B cell (primary cell): ENCODE measurements around the gene ACSBG1. TPM values are rescaled to one million over a fixed set of nuclear protein-coding genes. Genes with fewer than 3 reads are reported as not detected.

ENCODE experiments used
- ATAC-seq: fragments of 200-7000 bp; cut with Tn5 transposase; one replicate; pipeline ENCODE4 v1.10.0; 2021; ENCODE audit warnings: low read depth, mild to moderate bottlenecking, moderate number of reproducible peaks, moderate library complexity
- CTCF ChIA-PET: fragments of 350-600 bp; sonication (Branson Sonifier 250); formaldehyde crosslinking; loops from one replicate; lab custom pipeline; 2021; ENCODE audit warnings: antibody characterized with exemption, inconsistent platforms; lab: Charles Lee
- POLR2A ChIA-PET: fragments of 350-600 bp; sonication (Branson Sonifier 250); formaldehyde crosslinking; loops from one replicate; lab custom pipeline; 2021; ENCODE audit warnings: antibody characterized with exemption; lab: Charles Lee
- DNase-seq: peaks from one replicate; pipeline ENCODE4 v3.0.0; 2013
- H2AFZ ChIP-seq: 2 replicates; pipeline ENCODE4 v1.6.1; 2012; ENCODE audit warnings: mild to moderate bottlenecking, low read depth, low read length; ENCODE audit not compliant: insufficient read depth, poor library complexity, severe bottlenecking
- H3K27ac ChIP-seq, 2 donors: 1 replicate in 1 of 2; 2 replicates in 1 of 2; pipeline ENCODE4 v1.5.1; 2012 to 2013; ENCODE audit warnings: low read length in 2 of 2, mild to moderate bottlenecking in 2 of 2, moderate library complexity in 1 of 2
- H3K27me3 ChIP-seq, 4 experiments: fragments of 200-600 bp in 1 of 4; sonication (generic) in 1 of 4; replicated peaks in 1 of 4; 1 replicate in 2 of 4; 2 replicates in 2 of 4; pipeline versions ENCODE4 v1.6.1 to v1.7.0; 2013 to 2016; ENCODE audit warnings: low read length in 3 of 4, mild to moderate bottlenecking in 2 of 4, mixed read lengths in 1 of 4, moderate library complexity in 1 of 4; ENCODE audit not compliant: insufficient read depth in 4 of 4, control insufficient read depth in 3 of 4; ENCODE audit errors: control extremely low read depth in 1 of 4
- H3K36me3 ChIP-seq, 2 experiments: replicated peaks in 1 of 2; 1 replicate in 1 of 2; 2 replicates in 1 of 2; pipeline versions ENCODE4 v1.6.1 to v1.7.1; 2013; ENCODE audit warnings: low read length in 1 of 2; ENCODE audit not compliant: insufficient read depth in 2 of 2, control insufficient read depth in 1 of 2; ENCODE audit errors: control extremely low read depth in 1 of 2, extremely low read depth in 1 of 2
- H3K4me1 ChIP-seq, 2 donors: fragments of 200-600 bp in 1 of 2; sonication (generic) in 1 of 2; 1 replicate in 1 of 2; 2 replicates in 1 of 2; pipeline versions ENCODE4 v1.5.1 to v1.6.1; 2013 to 2017; ENCODE audit warnings: low read length in 2 of 2; ENCODE audit not compliant: control insufficient read depth in 2 of 2, insufficient read depth in 2 of 2
- H3K4me2 ChIP-seq: replicated peaks from 2 replicates; pipeline ENCODE3; 2012; ENCODE audit warnings: mild to moderate bottlenecking, low read depth, low read length; ENCODE audit not compliant: poor library complexity, severe bottlenecking
- H3K4me3 ChIP-seq, 5 experiments: fragments of 200-600 bp in 1 of 5; sonication (generic) in 1 of 5; 1 replicate in 3 of 5; 2 replicates in 2 of 5; pipeline versions ENCODE4 v1.5.1 to v1.7.0; 2011 to 2016; ENCODE audit warnings: low read length in 4 of 5, mild to moderate bottlenecking in 4 of 5, low read depth in 2 of 5, control low read depth in 1 of 5, moderate library complexity in 1 of 5; ENCODE audit not compliant: insufficient read depth in 1 of 5; ENCODE audit errors: control extremely low read depth in 1 of 5, extremely low read depth in 1 of 5
- H3K79me2 ChIP-seq: fragments of 200-600 bp; sonication (generic); one replicate; pipeline ENCODE4 v1.6.0; 2016; ENCODE audit warnings: low read length; ENCODE audit not compliant: control insufficient read depth, insufficient read depth
- H3K9ac ChIP-seq: fragments of 200-600 bp; sonication (generic); 2 replicates; pipeline ENCODE4 v1.6.1; 2017; ENCODE audit warnings: mild to moderate bottlenecking, low read length, moderate library complexity
- H3K9me3 ChIP-seq, 3 donors: one replicate each; pipeline versions ENCODE4 v1.6.1 to v1.7.1; 2013; ENCODE audit warnings: low read length in 2 of 3; ENCODE audit not compliant: control insufficient read depth in 2 of 3, insufficient read depth in 1 of 3; ENCODE audit errors: control extremely low read depth in 1 of 3
- H4K20me1 ChIP-seq: 2 replicates; pipeline ENCODE4 v1.6.0; 2012; ENCODE audit warnings: mild to moderate bottlenecking, low read length; ENCODE audit not compliant: insufficient read depth, control insufficient read depth, poor library complexity, severe bottlenecking
- H3K27ac Mint-ChIP-seq: one replicate; pipeline ENCODE4 v1.8.0; 2021; ENCODE audit warnings: mixed read lengths
- H3K27me3 Mint-ChIP-seq: one replicate; pipeline ENCODE4 v1.8.0; 2021; ENCODE audit warnings: mixed read lengths
- H3K4me1 Mint-ChIP-seq: one replicate; pipeline ENCODE4 v1.8.0; 2021; ENCODE audit warnings: mixed read lengths
- H3K4me3 Mint-ChIP-seq: one replicate; pipeline ENCODE4 v1.8.0; 2021; ENCODE audit warnings: mixed read lengths
- H3K9me3 Mint-ChIP-seq: one replicate; pipeline ENCODE4 v1.8.0; 2022; ENCODE audit warnings: mixed read lengths; ENCODE audit not compliant: insufficient read depth
- CTCF ChIP-seq: fragments of 200-600 bp; IDR thresholded peaks from one replicate; pipeline ENCODE4 v1.8.0; 2022; ENCODE audit warnings: antibody characterized with exemption, mild to moderate bottlenecking
- EZH2 ChIP-seq: IDR thresholded peaks from 2 replicates; pipeline ENCODE4 v1.6.1; 2012; ENCODE audit warnings: borderline replicate concordance, low read depth, mild to moderate bottlenecking, moderate library complexity, low read length; ENCODE audit not compliant: insufficient read depth, poor library complexity, severe bottlenecking
- WGBS: methylation state at CpG from one replicate; pipeline ENCODE4 v1.1.5; 2013; ENCODE audit warnings: missing lambda C conversion rate; ENCODE audit not compliant: insufficient coverage; 5-methylcytosine and 5-hydroxymethylcytosine counted together
- intact Hi-C: fragments of 100-400 bp; cut with micrococcal nuclease; formaldehyde crosslinking; loops from one replicate; pipeline ENCODE4 v1.10.0; 2022
- polyA plus RNA-seq: library from polyadenylated mRNA; depleted of rRNA; stranded (reverse); fragments of >200 nt; gene quantifications from 2 replicates; pipeline ENCODE4 v1.2.3, GENCODE V29; 2012
- total RNA-seq, 2 donors: library from RNA; stranded (reverse); fragments of 120-200 nt in 1 of 2; gene quantifications; 1 replicate in 1 of 2; 2 replicates in 1 of 2; pipeline versions ENCODE4 v1.2.3 to v1.2.4, GENCODE V29; 2013 to 2022

Gene ACSBG1
- total and polyA plus RNA-seq, 2 donors (not counting 1 experiment from before 2014, with no cell fraction given), result 0.03 to 0.07 TPM

- ChIA-PET POLR2A (no interaction called here), CTCF (interaction anchor here (0.6 to 1.8 kb wide), 4 partner anchors 12 to 120 kb away, joined by 3 to 9 read pairs (median 5); no protein-coding TSS in a partner anchor)
- Mint-ChIP-seq H3K27ac (no peak overlapping the region), H3K4me1 (no peaks in the 10 kb centered on the region), H3K27me3 (peaks cover 4% of the 10 kb centered on the region), H3K9me3 (no peaks in the 10 kb centered on the region), H3K4me3 (no peak overlapping the region)
- Histone ChIP-seq H4K20me1 (no peaks in the 10 kb centered on the region), H2AFZ (no peak overlapping the region), H3K27me3 (peaks cover 0 to 1% (median 0%) of the 10 kb centered on the region in 4 experiments), H3K4me1 (no peaks in the 10 kb centered on the region), H3K27ac (no peak overlapping the region), H3K79me2 (no peaks in the 10 kb centered on the region), H3K4me3 (no peak overlapping the region), H3K9ac (no peak overlapping the region), H3K9me3 (no peaks in the 10 kb centered on the region), H3K36me3 (no peaks in the 10 kb centered on the region), H3K4me2 (no peak overlapping the region)
- DNase-seq (no peak), ATAC-seq (no peak)
- TF ChIP-seq EZH2 (no peak), CTCF (no peak)
- 92% methylated on average over 6 of the region's 8 CpGs for WGBS
- intact Hi-C loops, result no loop called here
Measured at GRCh38 chr15:78228356-78228996, 5.9 kb downstream of the ACSBG1 start.

GRCh38 chr15:78225783-78226541 is 8.4 kb downstream of the ACSBG1 start:
- H4K20me1 ChIP-seq, result no peaks in the 10 kb centered on the region
- TF ChIP-seq CTCF (no peak), EZH2 (no peak)
- H3K9me3 ChIP-seq, result no peaks in the 10 kb centered on the region
- Mint-ChIP-seq H3K4me1 (no peaks in the 10 kb centered on the region), H3K4me3 (no peak overlapping the region), H3K27ac (no peak overlapping the region), H3K9me3 (no peaks in the 10 kb centered on the region), H3K27me3 (peaks cover 4% of the 10 kb centered on the region)
- no peak overlapping the region for H2AFZ ChIP-seq
- H3K79me2 ChIP-seq, result no peaks in the 10 kb centered on the region
- ChIA-PET POLR2A (no interaction called here), CTCF (interaction anchor here (0.9 to 1.5 kb wide), 3 partner anchors 14 to 118 kb away, joined by 3 to 5 read pairs (median 4); no protein-coding TSS in a partner anchor)
- no peak overlapping the region for H3K4me3 ChIP-seq
- no CpG with 5 or more reads among the region's 3 CpGs for WGBS
- H3K9ac ChIP-seq, result no peak overlapping the region
- DNase-seq (no peak), ATAC-seq (no peak)
- H3K27me3 ChIP-seq, result no peaks in the 10 kb centered on the region
- no peak overlapping the region for H3K27ac ChIP-seq
- H3K4me2 ChIP-seq, result no peak overlapping the region
- no peaks in the 10 kb centered on the region for H3K36me3 ChIP-seq
- H3K4me1 ChIP-seq, result no peaks in the 10 kb centered on the region
- intact Hi-C loops, result no loop called here
